H9 (cell line): ENCODE measurements around the gene MED27. TPM values are rescaled to one million over a fixed set of nuclear protein-coding genes. Genes with fewer than 3 reads are reported as not detected.
A peak's percentile ranks its signal among the peaks of the same experiment; 100 is the strongest.

Source experiments
- DNase-seq: peaks from one replicate; pipeline ENCODE4 v3.0.0-alpha.2; 2017
- H2AFZ ChIP-seq: one replicate; pipeline ENCODE4 v1.6.1; 2013; ENCODE audit warnings: mild to moderate bottlenecking, low read length, control low read depth, moderate library complexity
- H2AK5ac ChIP-seq: 2 replicates; pipeline ENCODE4 v1.6.1; 2013; ENCODE audit warnings: low read length, control low read depth, mixed read lengths; ENCODE audit not compliant: insufficient read length
- H2BK120ac ChIP-seq: one replicate; pipeline ENCODE4 v1.6.1; 2013; ENCODE audit warnings: low read depth, mild to moderate bottlenecking, low read length, control low read depth, inconsistent platforms; ENCODE audit not compliant: poor library complexity, severe bottlenecking
- H2BK12ac ChIP-seq: 2 replicates; pipeline ENCODE4 v1.6.1; 2013; ENCODE audit warnings: low read length, control low read depth, mixed read lengths, low read depth; ENCODE audit not compliant: insufficient read length
- H2BK15ac ChIP-seq: 2 replicates; pipeline ENCODE4 v1.6.1; 2013; ENCODE audit warnings: low read depth, low read length, control low read depth
- H2BK20ac ChIP-seq: one replicate; pipeline ENCODE4 v1.6.1; 2013; ENCODE audit warnings: low read depth, mild to moderate bottlenecking, low read length, control low read depth, inconsistent platforms; ENCODE audit not compliant: poor library complexity, severe bottlenecking
- H2BK5ac ChIP-seq: 2 replicates; pipeline ENCODE4 v1.6.1; 2013; ENCODE audit warnings: low read length, control low read depth, mixed read lengths; ENCODE audit not compliant: insufficient read length
- H3K14ac ChIP-seq: 2 replicates; pipeline ENCODE4 v1.6.1; 2013; ENCODE audit warnings: low read length, control low read depth; ENCODE audit not compliant: insufficient read depth
- H3K18ac ChIP-seq: 2 replicates; pipeline ENCODE4 v1.6.1; 2013; ENCODE audit warnings: low read depth, mild to moderate bottlenecking, mixed read lengths, low read length, control low read depth; ENCODE audit not compliant: insufficient read length
- H3K23ac ChIP-seq: 2 replicates; pipeline ENCODE4 v1.6.1; 2013; ENCODE audit warnings: low read length, control low read depth, mixed read lengths, low read depth; ENCODE audit not compliant: insufficient read length
- H3K23me2 ChIP-seq: 2 replicates; pipeline ENCODE4 v1.6.1; 2013; ENCODE audit warnings: low read depth, mild to moderate bottlenecking, mixed read lengths, low read length, control low read depth; ENCODE audit not compliant: insufficient read length, poor library complexity, severe bottlenecking
- H3K27ac ChIP-seq: 2 replicates; pipeline ENCODE4 v1.5.1; 2013; ENCODE audit warnings: low read length, control low read depth, mixed read lengths, low read depth; ENCODE audit not compliant: insufficient read length
- H3K27me3 ChIP-seq: 2 replicates; pipeline ENCODE4 v1.6.1; 2013; ENCODE audit warnings: low read length, control low read depth, inconsistent platforms; ENCODE audit not compliant: insufficient read depth
- H3K4ac ChIP-seq: 2 replicates; pipeline ENCODE4 v1.6.1; 2013; ENCODE audit warnings: low read depth, mild to moderate bottlenecking, control low read depth, inconsistent platforms, low read length, moderate library complexity
- H3K4me1 ChIP-seq: 2 replicates; pipeline ENCODE4 v1.6.1; 2013; ENCODE audit warnings: low read length, control low read depth, inconsistent platforms; ENCODE audit not compliant: insufficient read depth
- H3K4me2 ChIP-seq: 2 replicates; pipeline ENCODE4 v1.6.1; 2013; ENCODE audit warnings: low read length, control low read depth, mixed read lengths; ENCODE audit not compliant: insufficient read length, insufficient read depth
- H3K56ac ChIP-seq: 2 replicates; pipeline ENCODE4 v1.6.1; 2013; ENCODE audit warnings: low read depth, mild to moderate bottlenecking, mixed read lengths, low read length, control low read depth; ENCODE audit not compliant: insufficient read length
- H3K79me1 ChIP-seq: 2 replicates; pipeline ENCODE4 v1.6.1; 2013; ENCODE audit warnings: low read depth, mild to moderate bottlenecking, moderate library complexity, low read length, control low read depth, inconsistent platforms; ENCODE audit not compliant: insufficient read depth, poor library complexity, severe bottlenecking
- H3K79me2 ChIP-seq: 2 replicates; pipeline ENCODE4 v1.6.1; 2013; ENCODE audit warnings: low read length, control low read depth, inconsistent platforms; ENCODE audit not compliant: insufficient read depth
- H3K9ac ChIP-seq: 2 replicates; pipeline ENCODE4 v1.6.1; 2013; ENCODE audit warnings: low read length, control low read depth, mixed read lengths; ENCODE audit not compliant: insufficient read length; ENCODE audit errors: extremely low read depth
- H3K9me3 ChIP-seq: one replicate; pipeline ENCODE4 v1.6.1; 2013; ENCODE audit warnings: low read depth, low read length, inconsistent platforms; ENCODE audit not compliant: control insufficient read depth
- H3T11ph ChIP-seq: one replicate; pipeline ENCODE4 v1.6.1; 2013; ENCODE audit warnings: mild to moderate bottlenecking, low read length, control low read depth, inconsistent platforms
- H4K20me1 ChIP-seq: one replicate; pipeline ENCODE4 v1.6.1; 2013; ENCODE audit not compliant: control insufficient read depth, insufficient read length, insufficient read depth
- H4K5ac ChIP-seq: 2 replicates; pipeline ENCODE4 v1.6.1; 2013; ENCODE audit warnings: low read depth, mild to moderate bottlenecking, mixed read lengths, low read length, control low read depth; ENCODE audit not compliant: insufficient read length
- H4K8ac ChIP-seq: replicated peaks from 2 replicates; pipeline ENCODE4 v1.6.1; 2013; ENCODE audit warnings: low read length, control low read depth, mixed read lengths, low read depth; ENCODE audit not compliant: insufficient read length
- H4K91ac ChIP-seq: 2 replicates; pipeline ENCODE4 v1.6.1; 2013; ENCODE audit warnings: low read depth, mild to moderate bottlenecking, moderate library complexity, mixed read lengths, low read length, control low read depth; ENCODE audit not compliant: insufficient read length
- H3K27ac Mint-ChIP-seq, 3 experiments: 2 replicates in 2 of 3; 3 replicates in 1 of 3; pipeline ENCODE4 v1.8.0; 2020 to 2021; ENCODE audit warnings: mixed read lengths in 3 of 3, mild to moderate bottlenecking in 1 of 3, moderate library complexity in 1 of 3
- H3K27me3 Mint-ChIP-seq: 2 replicates; pipeline ENCODE4 v1.8.0; 2021; ENCODE audit warnings: low read depth, mild to moderate bottlenecking, moderate library complexity, mixed read lengths
- H3K36me3 Mint-ChIP-seq, 3 experiments: 2 replicates in 2 of 3; 3 replicates in 1 of 3; pipeline ENCODE4 v1.8.0; 2020 to 2021; ENCODE audit warnings: low read depth in 3 of 3, mixed read lengths in 3 of 3; ENCODE audit not compliant: insufficient read depth in 1 of 3
- H3K4me1 Mint-ChIP-seq, 2 experiments: 2 replicates each; pipeline ENCODE4 v1.8.0; 2020; ENCODE audit warnings: mixed read lengths in 2 of 2
- H3K4me3 Mint-ChIP-seq, 2 experiments: 2 replicates in 1 of 2; 3 replicates in 1 of 2; pipeline ENCODE4 v1.8.0; 2020 to 2021; ENCODE audit warnings: mild to moderate bottlenecking in 2 of 2, mixed read lengths in 2 of 2, moderate library complexity in 1 of 2
- H3K9me3 Mint-ChIP-seq, 2 experiments: 2 replicates in 1 of 2; 3 replicates in 1 of 2; pipeline ENCODE4 v1.8.0; 2020; ENCODE audit warnings: mild to moderate bottlenecking in 2 of 2, mixed read lengths in 2 of 2, moderate library complexity in 1 of 2
- WGBS: extraction: QIAGEN DNeasy Blood & Tissue Kit; methylation state at CpG from one replicate; pipeline ENCODE4 v1.1.7; 2013; ENCODE audit warnings: missing lambda C conversion rate, low lambda C conversion rate, mixed read lengths; ENCODE audit not compliant: insufficient read length; ENCODE audit errors: extremely low coverage; 5-methylcytosine and 5-hydroxymethylcytosine counted together
- total RNA-seq: library from RNA; stranded (reverse); gene quantifications from 2 replicates; pipeline ENCODE4 v1.2.1, GENCODE V29; 2021
- TF ChIP-seq, protein P1 (sequence below): fragments of 200-600 bp; sonication (generic); conservative IDR thresholded peaks from 3 replicates; pipeline ENCODE4 v1.8.0; 2021; ENCODE audit warnings: antibody characterized with exemption, mild to moderate bottlenecking

Gene MED27
- total RNA-seq, 1 experiment from 2014 or later: 33.5 TPM

DNA sequence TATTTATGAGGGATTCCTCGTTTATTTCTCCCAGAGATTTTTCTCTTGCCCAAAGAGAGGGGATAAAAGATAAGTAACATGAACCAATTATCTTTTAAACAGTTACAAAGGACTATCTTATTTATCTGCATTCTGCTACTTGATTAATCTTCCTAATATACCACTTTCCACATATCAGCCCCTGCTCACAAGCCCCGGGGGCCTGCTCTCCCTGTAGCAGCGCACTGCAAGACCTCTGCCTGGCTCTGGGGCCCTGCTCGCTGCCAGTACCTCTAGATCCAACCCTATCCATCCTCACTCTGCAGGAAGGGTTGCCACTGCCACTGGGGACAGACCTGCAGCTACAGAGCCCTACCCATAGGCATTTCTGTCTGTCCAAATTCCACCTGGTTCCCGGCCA lies 75.3 kb downstream of the MED27 start:
- Histone ChIP-seq H3K9ac (no peak overlapping the region), H3K9me3 (no peaks in the 10 kb centered on the region), H4K8ac (no peak overlapping the region), H2AFZ (no peak overlapping the region), H3K79me2 (no peaks in the 10 kb centered on the region), H3K56ac (no peak overlapping the region), H2AK5ac (no peak overlapping the region), H4K91ac (no peak overlapping the region), H3K23me2 (no peaks in the 10 kb centered on the region), H2BK15ac (no peak overlapping the region), H3K4me1 (peaks cover 16% of the 10 kb centered on the region; the same call in 1 of the 2 replicates), H3K4me2 (no peak overlapping the region), H2BK120ac (no peak overlapping the region), H3K79me1 (no peaks in the 10 kb centered on the region), H3K18ac (no peak overlapping the region), H2BK12ac (no peak overlapping the region), H3K23ac (no peak overlapping the region), H3K27ac (no peak overlapping the region), H3K14ac (no peak overlapping the region), H3T11ph (no peak overlapping the region), H3K4ac (no peak overlapping the region), H4K5ac (no peak overlapping the region), H3K27me3 (no peaks in the 10 kb centered on the region), H2BK20ac (no peak overlapping the region), H4K20me1 (no peaks in the 10 kb centered on the region), H2BK5ac (no peak overlapping the region)
- DNase-seq: no peak
- Mint-ChIP-seq H3K4me3 (no peak overlapping the region; a peak in 1 of 5 replicates), H3K27ac (peak overlapping the region in 2 of 3 experiments; percentile 0 to 21; a peak in 3 of 7 replicates), H3K36me3 (peaks cover 0 to 10% (median 6%) of the 10 kb centered on the region in 3 experiments; a peak in 3 of 7 replicates), H3K27me3 (no peaks in the 10 kb centered on the region), H3K4me1 (peaks cover 53 to 58% of the 10 kb centered on the region in 2 experiments), H3K9me3 (no peaks in the 10 kb centered on the region)
- TF ChIP-seq, protein P1, sequence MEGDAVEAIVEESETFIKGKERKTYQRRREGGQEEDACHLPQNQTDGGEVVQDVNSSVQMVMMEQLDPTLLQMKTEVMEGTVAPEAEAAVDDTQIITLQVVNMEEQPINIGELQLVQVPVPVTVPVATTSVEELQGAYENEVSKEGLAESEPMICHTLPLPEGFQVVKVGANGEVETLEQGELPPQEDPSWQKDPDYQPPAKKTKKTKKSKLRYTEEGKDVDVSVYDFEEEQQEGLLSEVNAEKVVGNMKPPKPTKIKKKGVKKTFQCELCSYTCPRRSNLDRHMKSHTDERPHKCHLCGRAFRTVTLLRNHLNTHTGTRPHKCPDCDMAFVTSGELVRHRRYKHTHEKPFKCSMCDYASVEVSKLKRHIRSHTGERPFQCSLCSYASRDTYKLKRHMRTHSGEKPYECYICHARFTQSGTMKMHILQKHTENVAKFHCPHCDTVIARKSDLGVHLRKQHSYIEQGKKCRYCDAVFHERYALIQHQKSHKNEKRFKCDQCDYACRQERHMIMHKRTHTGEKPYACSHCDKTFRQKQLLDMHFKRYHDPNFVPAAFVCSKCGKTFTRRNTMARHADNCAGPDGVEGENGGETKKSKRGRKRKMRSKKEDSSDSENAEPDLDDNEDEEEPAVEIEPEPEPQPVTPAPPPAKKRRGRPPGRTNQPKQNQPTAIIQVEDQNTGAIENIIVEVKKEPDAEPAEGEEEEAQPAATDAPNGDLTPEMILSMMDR: no peak
- WGBS: no CpG with 5 or more reads among the region's 5 CpGs
